HFF-Myc (cell line): ENCODE data around the gene ATP7B.

ENCODE experiments used
- DNase-seq: peaks from one replicate; pipeline ENCODE4 v3.0.0-alpha.2; 2011; ENCODE audit warnings: low read depth; ENCODE audit errors: extremely low read depth
- H3K4me3 ChIP-seq: replicated peaks from 2 replicates; pipeline ENCODE4 v1.5.1; 2011; ENCODE audit warnings: low read depth, mild to moderate bottlenecking, control low read depth, low read length
- TF ChIP-seq, protein P1 (sequence below): IDR thresholded peaks from 2 replicates; pipeline ENCODE4 v1.5.1; 2012; ENCODE audit warnings: mild to moderate bottlenecking, low read depth, low read length, control low read depth; ENCODE audit errors: missing control alignments

The ATP7B gene

DNA sequence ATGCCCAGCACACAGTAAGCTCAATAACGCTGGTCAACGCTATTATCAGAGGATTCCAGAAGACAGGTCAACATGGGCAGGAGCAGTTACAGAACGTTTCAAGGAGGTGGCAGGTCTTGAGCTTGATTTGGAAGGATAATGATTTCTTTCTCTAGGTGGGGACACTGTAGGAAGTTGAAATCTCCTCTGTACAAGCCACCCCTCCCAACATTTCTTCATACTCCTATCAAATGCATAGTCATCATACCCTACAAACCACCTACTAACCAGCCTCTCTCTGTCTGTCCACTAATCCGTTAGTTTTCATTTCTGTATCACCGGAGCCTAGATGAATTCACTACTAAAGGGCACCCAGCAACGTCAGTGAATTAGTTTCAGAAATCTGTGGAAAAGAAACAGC lies 1.3 kb downstream of the ATP7B start:
- H3K4me3 ChIP-seq = no peak overlapping the region
- DNase-seq = no peak
- TF ChIP-seq, protein P1, sequence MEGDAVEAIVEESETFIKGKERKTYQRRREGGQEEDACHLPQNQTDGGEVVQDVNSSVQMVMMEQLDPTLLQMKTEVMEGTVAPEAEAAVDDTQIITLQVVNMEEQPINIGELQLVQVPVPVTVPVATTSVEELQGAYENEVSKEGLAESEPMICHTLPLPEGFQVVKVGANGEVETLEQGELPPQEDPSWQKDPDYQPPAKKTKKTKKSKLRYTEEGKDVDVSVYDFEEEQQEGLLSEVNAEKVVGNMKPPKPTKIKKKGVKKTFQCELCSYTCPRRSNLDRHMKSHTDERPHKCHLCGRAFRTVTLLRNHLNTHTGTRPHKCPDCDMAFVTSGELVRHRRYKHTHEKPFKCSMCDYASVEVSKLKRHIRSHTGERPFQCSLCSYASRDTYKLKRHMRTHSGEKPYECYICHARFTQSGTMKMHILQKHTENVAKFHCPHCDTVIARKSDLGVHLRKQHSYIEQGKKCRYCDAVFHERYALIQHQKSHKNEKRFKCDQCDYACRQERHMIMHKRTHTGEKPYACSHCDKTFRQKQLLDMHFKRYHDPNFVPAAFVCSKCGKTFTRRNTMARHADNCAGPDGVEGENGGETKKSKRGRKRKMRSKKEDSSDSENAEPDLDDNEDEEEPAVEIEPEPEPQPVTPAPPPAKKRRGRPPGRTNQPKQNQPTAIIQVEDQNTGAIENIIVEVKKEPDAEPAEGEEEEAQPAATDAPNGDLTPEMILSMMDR = no peak

DNA sequence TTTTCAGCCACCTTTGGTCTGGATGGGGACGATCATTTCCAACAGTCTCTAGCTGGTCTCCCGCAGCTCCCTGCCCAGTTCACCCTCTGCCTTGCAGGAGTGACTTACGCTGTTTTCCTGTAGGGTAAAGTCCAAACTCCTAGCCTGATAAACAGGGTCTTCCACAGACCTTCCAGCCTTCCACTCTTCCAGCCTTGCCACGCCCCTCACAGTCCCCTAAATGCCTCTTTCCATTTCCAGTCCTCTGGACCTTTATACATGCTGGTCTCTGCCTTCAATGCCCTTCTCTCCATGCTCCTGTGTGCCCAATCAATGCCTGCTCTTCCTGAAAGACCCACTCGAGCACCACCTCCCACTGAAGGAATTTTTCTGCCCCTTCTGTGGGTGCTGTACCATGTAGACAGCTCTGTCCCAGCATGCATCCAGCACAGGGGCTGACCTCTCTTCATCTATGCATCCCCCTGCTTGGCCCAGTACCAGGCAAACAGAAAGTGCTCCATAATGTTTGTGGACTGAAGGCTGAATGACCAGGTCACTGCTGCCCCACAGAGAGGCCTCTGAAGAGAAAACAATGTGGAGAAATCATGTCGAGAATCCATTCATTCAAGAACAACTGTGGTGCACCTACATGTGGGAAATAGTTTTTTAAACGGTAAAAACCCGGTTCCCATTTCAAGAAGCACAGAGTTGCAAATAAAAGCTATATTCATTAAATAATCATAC lies 4.6 kb downstream of the ATP7B start:
- TF ChIP-seq, protein P1 = no peak
- no peak for DNase-seq
- H3K4me3 ChIP-seq = no peak overlapping the region

DNA sequence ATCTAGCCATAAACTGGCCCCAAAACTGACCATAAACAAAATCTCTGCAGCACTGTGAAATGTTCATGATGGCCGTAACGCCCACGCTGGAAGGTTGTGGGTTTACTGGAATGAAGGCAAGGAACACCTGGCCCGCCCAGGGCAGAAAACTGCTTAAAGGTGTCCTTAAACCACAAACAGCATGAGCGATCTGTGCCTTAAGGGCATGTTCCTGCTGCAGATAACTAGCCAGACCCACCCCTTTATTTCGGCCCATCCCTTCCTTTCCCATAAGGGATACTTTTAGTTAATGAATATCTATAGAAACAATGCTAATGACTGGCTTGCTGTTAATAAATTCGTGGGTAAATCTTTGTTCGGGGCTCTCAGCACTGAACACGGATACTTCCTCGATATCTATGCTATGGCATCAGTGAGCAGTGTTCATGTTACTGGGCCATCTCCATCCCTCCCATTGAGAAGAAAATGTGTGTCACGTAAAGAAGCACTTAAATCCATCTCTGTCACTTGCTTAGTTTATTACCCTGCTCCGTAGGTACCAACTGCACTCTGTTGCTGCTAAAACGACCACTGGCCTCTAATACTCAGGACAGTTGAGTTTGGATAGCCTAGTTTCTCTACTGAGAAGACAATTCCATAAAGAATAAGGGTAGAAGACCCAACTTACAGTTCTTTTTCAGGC lies 5.3 kb downstream of the ATP7B start:
- no peak overlapping the region for H3K4me3 ChIP-seq
- no peak for DNase-seq
- TF ChIP-seq, protein P1 = no peak

DNA sequence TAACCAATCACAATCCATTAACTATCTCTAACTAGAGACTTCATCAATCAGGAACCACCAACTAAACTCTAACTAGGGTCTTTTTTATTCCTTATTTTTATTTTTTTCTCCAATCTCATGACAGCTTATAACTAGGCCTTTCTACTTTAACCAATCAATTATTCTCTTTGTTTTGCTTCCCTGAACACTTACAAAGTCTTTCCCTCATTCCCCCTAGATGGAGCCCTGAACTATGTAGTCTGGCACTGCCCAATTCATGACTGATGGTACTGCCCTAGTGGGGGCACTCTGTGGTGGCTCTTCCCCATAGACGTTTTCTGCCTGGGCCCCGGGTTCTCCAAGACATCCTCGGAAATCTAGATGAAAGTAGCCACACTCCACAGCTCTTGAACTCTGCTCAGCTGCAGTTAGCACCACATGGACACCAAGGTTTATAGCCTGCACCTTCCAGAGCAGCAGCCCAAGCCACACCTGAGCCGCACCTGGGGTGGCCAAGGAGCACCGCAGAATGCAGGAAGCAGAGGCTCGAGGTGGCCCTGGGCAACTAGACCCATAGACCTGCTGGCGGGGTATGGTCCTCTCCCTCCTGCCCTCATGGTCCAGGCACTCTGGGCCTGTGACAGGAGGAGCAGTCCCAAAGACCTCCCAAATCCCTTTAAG lies 6.6 kb downstream of the ATP7B start:
- no peak for DNase-seq
- TF ChIP-seq, protein P1 = no peak

DNA sequence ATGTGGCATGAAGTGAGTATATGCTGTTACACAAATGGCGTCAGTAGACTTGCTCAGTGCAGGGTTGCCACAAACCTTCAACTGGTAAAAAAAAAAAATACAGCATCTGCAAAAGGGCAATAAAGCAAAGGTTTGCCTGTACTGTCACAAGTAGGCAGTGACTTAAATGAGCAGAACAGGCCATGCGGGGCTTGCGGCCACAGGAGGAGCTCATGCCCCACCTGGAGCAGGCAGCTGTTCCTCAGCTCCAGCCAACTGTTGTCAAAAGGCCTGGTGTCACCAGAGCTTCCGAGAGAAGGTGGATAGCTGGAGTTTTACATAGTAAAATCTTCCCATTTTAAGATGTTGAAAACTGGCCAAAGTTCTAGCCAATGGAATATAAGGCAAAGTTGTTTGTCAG lies 7.7 kb downstream of the ATP7B start:
- H3K4me3 ChIP-seq = no peak overlapping the region
- DNase-seq = no peak
- TF ChIP-seq, protein P1 = no peak

More for the DNA sequence above, 6.6 kb downstream of the ATP7B start:
- no peak overlapping the region for H3K4me3 ChIP-seq

DNA sequence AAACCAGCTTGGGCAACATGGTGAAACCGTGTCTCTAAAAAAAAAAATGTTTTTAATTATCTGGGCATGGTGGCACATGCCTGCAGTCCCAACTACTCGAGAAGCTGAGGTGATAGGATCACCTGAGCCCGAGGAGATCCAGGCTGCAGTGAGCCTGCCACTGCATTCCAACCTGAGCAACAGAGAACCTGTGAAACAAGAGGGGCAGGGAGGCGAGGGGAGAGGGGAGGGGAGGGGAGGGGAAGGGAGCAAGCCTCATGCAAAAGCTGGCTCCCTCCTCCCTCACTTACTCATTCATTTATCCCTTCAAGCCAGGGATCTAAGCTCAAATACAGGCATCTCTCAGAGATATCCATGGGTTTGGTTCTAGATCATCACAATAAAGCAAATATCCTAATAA lies 8.9 kb downstream of the ATP7B start:
- TF ChIP-seq, protein P1 = no peak
- no peak overlapping the region for H3K4me3 ChIP-seq
- DNase-seq = no peak
